G401.6 (cell line): Measurements from ENCODE around the gene TAF12.
A peak's percentile ranks its signal among the peaks of the same experiment; 100 is the strongest.
"Not testable (repeated sequence)": the region's sequence is repeated elsewhere in the genome, so short reads cannot be mapped to it uniquely, and the experiment has no call there.

Experiments
- FAIRE-seq: peaks from 2 replicates; lab custom pipeline; 2012; peaks lifted over from hg19 to GRCh38; lab: Jason Lieb, UNC

Gene TAF12, protein sequence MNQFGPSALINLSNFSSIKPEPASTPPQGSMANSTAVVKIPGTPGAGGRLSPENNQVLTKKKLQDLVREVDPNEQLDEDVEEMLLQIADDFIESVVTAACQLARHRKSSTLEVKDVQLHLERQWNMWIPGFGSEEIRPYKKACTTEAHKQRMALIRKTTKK

DNA sequence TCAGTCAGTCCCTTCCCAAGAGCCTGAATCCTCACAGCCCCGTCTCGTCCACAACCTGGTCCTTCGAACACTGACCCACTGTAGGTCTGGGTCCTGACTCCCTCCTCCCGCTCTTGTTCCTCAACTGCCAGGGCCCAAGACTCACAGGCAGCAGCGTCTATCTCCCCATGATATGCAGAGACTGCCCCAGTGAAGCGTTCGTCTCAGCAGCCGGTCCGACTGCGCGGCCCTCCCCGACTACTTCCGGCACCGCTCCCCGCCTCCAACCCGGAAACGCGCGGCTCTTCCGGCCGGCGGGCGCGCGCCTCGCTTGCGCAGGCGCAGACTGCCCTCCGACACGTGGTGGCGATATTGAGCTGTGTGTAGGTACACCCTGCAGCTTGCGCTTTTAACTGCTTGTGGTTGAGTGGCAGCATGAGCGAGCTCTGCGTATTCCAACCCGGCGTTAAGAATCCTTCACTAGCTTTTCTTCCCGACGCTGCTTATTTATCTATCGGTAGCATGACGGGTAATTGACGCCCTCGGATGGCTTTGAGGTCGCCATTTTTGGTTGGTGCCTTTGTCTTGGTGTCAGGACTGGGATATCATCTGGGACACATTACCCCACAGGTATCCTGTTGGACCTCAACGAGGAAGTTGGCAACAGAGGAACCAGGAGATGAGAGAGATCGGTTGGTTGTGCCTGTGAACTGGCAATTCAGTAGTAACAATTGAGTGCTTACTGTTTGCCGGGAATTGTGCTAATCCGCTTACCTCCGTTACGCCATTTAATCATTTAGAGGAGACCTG, at the start of gene TAF12:
TSS of gene TAF12 (minus strand) at position 221 of the 789 bp plus-strand sequence. CDS start 20,986 bp downstream, outside the sequence.
- peak; percentile 62 for FAIRE-seq

DNA sequence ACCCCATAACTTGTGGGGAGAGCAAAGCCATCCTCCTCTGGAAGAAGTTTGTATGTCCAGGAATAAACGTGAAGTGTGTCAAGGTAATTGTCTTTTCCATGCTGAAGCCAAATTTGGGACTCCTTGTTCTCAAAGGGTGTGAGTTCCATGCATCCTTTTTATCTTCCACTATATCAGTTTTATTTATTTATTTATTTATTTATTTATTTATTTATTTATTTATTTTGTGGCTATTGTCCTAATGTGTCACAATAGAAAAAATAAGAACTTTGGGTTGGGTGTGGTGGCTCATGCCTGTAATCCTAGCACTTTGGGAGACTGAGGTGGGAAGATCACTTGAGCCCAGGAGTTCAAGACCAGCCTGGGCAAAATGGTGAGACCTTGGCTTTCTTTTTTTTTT, 48.8 kb upstream of the TAF12 start:
- not testable (repeated sequence) for FAIRE-seq

DNA sequence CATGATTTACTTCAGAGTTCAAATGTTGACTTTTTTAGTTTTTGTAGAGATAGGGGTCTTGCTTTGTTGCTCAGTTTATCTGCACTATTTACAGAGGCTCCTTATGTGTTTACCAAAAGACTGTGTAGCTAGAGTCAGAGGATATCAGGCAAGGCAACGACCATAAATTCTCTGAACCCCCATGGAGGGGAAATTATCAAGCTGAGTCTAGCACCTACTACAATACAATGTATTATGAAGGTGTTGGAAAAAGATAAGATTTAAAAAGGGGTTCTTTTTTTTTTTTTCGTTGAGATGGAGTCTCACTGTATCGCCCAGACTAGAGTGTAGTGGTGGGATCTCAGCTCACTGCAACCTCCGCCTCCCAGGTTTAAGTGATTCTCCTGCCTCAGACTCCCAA, 42.1 kb upstream of the TAF12 start:
- no peak for FAIRE-seq

DNA sequence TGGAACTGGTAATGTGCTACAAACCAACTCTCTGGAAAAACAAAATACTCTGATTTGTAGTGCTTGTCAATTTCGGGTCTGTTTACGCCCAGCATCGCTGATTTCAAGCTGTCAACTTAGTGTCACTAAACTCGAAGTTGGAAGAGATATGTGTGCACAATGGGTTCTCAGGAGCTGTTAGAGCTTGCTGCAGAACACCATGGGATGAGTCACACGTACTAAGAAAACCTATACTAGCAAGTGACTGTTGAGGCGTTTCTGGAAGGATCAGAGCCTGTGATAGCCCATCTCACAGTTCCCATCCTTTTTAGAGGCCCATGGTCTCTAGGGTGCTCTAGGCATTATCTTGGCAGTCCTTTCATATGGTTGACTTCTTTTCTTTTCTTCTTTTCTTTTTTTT, 40.0 kb upstream of the TAF12 start:
- FAIRE-seq: no peak

DNA sequence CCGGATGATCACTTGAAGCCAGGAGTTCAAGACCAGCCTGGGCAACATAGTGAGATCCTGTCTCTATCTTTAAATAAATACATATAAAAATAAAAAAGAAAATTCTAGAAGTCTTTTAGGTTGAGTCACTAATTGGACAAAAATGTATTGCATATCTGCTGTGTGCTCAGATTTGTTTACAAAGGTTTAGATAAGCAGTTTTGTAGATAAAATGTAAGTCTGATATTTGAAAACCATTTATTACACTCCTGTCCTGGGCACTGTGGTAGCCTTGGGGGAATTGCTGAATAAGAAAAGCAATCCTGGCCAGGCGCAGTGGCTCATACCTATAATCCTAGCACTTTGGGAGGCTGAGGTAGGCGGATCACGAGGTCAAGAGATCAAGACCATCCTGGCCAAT, 37.3 kb upstream of the TAF12 start:
- FAIRE-seq: no peak

DNA sequence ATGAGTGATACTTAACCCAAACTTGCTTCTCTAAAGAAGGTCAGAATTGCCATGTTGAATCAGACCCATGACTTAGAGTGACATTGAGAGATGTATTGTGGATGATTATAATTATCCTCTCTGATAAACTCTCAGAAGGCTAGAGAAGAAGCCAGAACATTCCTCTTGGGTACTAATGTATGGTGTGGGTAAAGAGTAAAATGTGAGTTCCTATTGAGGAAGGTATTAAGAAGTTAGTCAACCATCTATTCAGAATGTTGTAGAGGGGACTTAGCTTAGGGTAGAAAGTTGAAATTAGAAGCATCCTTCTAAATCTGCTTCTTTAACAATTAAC, 33.0 kb upstream of the TAF12 start:
- no peak for FAIRE-seq

DNA sequence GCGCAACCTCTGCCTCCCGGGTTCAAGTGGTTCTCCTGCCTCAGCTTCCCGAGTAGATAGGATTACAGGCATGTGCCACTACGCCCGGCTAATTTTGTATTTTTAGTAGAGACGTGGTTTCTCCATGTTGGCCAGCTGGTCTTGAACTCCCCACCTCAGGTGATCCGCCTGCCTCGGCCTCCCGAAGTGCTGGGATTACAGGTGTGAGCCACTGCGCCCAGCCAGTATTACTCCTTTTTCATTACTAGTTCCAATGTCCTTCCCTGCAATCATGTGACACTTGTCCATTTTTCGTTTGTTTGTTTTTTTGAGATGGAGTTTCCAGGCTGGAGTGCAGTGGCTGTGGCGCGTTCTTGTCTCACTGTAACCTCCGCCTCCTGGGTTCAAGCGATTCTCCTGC, 30.1 kb upstream of the TAF12 start:
- FAIRE-seq: not testable (repeated sequence)

DNA sequence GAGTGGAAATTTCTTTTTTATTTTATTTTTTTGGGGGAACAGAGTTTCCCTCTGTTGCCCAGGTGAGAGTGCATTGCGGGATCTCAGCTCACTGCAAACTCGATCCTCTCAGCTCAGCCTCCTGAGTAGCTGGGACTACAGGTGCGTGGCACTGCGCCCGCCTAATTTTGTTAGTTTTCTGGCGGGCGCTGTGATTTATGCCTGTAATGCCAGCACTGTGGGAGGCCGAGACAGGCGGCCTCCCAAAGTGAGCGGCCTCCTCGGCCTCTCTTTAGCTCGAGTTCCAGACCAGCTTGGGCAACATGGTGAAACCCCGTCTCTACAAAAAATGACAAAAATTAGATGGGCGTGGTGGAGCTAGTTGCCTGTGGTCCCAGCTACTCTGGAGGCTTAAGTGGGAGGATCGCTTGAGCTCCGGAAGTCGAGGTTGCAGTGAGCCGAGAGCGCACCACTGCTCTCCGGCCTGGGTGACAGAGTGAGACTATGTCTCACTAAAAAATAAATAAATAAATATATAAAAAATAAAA, 28.4 kb upstream of the TAF12 start:
- FAIRE-seq: no peak

DNA sequence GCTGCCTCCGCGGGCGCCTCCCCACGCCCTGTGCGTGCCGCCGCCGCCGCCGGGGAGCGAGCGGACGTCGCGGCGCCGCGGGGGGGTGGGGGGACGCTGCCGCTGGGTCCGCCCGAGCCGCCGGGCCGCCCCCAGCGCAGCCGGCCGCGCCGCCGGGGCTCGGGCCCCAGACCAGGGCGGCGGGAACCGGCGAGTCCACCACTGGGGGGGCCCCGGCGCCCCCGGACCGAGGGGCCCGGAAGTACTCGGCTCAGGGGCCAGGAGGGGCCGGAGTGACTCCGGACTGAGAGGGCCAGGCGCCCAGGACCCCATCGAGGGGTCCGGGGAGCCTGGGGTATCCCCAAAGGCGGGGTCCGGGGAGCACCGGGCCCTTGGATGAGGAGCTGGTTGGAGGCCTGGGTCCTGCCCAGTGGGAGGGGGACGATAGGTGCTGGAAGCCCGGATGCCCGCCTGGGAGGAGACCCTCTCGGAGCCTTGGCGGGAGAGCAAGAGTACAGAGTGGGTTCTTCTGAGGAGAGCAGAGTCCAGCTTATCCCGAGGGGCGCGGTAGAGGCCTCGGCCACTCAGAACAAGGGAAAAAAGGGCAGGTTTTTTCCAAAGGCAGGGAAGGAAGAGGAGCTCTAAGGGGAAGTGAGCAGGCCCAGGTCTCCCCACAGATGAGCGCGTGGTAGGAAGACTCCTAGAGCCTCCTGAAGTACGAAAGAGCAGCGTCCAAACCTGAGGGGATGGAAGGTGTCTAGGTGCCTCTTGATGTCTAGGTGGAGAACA, 26.3 kb upstream of the TAF12 start:
- FAIRE-seq: no peak

DNA sequence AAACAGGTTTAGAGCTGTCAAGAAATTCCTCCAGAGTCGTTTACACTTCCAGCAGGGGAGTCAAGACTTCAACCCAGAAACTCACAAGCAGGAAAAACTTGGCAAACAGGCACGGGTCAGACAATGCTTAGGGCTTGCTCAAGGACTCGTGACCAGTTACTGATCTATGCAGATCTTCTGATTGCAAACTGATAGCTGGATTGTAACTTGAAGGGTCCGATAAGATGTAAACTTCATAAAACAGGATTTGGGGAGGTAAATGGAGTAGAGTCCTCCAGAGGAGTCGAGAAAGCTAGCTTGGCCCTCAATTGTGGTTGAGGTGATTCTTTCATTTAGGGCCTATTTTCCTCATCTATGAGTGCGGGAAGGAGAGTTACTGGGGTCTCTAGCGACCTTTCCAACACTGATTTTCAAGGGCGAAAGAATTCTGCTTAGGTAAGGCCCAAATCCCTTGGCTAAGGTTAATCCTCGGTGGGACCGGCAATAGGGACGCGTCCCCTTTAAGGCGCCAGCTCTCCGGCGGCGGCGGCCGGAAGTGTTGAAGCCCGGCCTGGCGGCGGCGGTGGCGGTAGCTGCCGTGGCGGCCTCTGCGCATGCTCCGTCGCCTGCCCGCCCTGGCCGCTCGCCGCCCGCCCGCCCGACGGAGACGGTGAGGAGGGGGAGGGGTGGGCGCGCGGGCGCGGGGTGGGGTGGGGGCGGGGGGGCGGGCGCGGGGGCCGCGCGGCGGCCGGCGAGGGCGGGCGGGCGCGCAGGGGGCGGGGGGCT, 25.5 kb upstream of the TAF12 start, which contains the start of gene GMEB1:
TSS of gene GMEB1 (plus strand) at position 594 of the 765 bp plus-strand sequence. CDS start 14,829 bp downstream, outside the sequence.
- peak; percentile 15 for FAIRE-seq

DNA sequence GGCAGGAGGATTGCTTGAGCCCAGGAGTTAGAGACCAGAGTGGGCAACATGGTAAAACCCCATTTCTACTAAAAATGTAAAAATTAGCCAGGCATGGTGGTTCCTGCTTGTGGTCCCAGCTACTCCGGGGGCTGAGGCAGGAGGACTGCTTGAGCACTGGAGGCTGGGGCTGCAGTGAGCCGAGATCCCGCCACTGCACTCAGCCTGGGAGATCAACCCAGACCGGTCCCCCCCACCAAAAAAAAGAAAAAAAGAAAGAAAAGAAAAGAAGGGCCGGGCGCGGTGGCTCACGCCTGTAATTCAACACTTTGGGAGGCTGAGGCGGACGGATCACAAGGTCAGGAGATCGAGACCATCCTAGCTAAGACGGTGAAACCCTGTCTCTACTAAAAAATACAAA, 23.9 kb upstream of the TAF12 start:
- FAIRE-seq: no peak

DNA sequence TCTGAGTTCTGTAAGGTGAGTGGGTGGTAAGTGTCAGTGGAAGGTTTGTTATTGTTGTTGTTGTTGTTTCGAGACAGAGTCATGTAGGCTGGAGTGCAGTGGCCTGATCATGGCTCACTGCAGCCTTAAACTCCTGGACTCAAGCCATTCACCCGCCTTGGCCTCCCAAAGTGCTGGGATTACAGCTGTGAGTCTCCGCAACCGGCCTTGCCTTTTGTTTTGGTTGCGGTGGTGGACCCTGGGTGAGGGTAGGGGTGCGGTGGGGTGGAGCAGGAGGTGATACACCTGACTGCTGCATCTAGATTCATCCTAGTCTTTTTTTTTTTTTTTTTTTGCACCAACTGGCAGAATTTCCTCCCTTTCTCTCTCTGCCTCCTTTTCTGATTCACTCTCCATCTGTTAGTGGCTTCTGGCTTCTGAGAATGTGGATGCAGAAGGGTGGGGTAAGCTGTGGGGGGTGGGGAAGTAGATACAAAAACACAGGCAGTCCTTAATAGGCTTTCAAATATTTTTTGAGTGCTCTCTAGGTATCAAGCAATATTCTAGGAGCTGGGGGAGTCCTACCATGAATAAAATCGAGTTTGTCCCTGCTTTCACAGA, 21.1 kb upstream of the TAF12 start:
- no peak for FAIRE-seq

DNA sequence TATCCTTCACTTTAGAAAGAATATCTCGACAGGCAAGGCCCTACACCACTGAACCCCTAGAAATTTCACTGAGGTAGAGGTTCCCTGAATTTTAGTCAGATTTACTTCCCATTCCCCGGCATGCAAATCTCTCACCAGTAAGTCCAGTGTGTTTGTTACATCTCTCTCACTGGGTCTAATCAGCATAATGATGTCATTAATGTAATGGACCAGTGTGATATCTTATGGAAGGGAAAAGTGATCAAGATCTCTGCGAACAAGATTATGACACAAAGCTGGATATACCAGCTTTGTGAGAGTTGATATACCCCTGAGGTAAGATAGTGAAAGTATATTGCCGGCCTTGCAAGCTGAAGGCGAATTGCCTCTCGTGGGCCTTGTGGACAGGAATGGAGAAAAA, 13.5 kb upstream of the TAF12 start:
- FAIRE-seq: no peak

DNA sequence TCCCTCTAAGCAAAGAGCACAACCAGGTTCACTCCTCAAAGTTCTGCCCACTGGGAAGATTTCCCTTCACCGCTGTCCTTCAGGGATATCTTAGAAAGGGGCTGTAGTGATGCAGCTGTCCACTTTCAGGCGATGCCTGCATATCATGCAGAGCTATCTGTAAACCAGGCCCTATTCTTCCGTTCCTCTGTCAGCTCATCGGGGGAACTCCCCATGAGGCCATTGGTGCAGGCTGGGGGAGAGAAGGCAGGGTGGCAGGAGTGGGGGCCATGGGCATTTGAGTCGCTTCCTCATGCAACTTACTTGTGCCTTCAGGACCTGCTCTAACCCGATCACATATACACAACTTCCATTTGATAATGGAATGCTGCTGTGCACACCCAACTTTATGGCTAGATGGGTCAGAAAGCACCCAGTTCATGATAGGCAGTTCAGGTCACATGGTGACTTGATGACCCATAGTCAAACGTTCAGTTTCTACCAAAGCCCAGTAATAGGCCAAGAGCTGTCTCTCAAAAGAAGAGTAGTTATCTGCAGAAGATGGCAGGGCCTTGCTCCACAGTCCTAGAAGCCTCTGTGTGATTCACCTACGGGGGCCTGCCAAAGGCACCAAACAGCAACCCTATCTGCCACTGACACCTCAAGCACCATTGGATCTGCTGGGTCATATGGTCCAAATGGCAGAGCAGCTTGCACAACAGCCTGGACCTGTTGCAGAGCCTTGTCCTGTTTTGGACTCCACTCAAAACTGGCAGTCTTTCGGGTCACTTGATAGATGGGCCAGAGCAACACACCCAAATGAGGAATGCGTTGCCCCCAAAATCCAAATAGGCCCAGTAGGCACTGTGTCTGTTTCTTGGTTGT, 12.8 kb upstream of the TAF12 start:
- FAIRE-seq: not testable (repeated sequence)

DNA sequence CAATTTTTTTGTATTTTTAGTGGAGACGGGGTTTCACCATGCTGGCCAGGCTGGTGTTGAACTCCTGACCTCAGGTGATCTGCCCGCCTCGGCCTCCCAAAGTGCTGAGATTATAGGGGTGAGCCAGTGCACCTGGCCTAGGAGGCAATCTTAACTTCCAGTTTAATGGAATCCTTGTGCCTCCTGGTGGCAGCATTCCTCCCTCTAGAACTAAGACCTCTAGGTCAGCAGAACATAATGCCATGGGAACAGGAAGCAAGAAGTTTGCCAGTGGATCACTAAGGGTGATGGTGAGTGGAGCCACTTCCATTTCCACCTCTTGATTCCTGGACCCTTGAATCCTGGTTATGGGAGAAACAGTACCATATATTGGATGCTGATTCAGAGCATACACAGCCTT, 11.0 kb upstream of the TAF12 start:
- not testable (repeated sequence) for FAIRE-seq

DNA sequence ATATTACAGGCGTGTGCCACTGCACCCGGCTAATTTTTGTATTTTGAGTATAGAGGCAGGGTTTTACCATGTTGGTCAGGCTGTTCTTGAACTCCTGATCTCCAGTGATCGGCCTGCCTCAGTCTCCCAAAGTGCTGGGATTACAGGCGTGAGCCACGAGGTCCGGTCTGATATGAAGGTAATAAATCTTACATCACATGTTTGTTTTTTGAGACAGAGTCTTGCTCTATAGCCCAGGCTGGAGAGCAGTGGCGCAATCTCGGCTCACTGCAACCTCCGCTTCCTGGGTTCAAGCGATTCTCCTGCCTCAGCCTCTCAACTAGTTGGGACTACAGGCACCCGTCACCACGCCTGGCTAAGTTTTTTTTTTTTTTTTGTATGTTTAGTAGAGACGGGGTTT, 10.2 kb upstream of the TAF12 start:
- FAIRE-seq: not testable (repeated sequence)

DNA sequence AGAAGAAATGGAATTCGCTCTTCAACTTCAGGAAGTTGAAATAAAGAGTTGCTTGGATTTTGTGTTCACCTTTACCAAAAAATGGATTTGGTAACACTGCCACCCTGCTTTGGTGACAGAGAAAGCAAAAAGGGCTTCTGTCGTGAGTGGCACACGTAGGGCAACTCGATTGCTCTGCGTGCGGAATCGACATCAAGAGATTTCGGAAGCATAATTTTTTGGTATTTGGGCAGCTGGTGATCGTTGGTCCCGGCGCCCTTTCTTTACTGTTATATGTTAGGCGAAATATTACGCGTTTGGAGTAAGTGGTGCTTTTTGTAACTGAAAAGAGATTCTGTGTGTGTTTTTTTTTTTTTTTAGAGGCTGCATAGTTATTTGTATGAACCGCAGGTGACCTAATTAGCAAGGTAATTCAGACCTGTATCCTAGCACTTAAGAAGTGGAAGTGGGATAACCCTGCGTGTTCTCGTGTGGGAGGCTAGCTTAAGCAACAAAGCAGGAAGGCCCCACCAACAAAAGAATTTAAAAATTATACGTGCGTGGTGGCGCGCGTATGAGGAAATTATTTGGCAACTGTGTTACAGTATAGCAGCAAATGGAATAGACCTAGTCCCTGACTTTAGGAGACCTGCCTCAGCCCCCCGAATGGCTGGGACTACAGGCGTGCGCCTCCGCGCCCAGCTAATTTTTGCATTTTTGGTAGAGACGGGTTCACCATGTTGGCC, 5.8 kb upstream of the TAF12 start, which contains the start of gene RNU11:
TSS of gene RNU11 (plus strand) at position 127 of the 725 bp plus-strand sequence.
- FAIRE-seq: no peak

DNA sequence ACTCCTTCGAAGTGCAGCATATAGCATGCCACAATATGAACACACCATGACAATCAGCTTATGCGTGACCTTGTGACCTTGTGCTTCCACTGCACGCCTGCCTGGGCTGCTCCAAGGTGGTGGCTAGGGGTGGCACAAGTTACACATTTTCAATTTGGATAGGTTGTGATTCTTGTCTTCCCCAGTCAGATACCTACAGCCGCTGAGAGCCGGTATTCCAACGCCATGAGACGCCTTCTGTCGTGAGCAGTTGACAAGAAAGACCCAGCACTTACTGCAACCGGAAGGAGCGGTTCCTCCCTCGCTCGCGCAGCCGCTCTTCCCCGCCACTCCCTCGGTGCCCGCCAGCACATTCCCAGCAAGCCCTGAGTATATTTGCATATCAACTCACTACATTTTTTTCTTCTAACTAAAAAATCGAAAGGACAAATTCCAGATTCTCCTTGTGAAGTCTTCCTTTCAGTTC, 5.2 kb upstream of the TAF12 start:
- FAIRE-seq: peak; percentile 93

DNA sequence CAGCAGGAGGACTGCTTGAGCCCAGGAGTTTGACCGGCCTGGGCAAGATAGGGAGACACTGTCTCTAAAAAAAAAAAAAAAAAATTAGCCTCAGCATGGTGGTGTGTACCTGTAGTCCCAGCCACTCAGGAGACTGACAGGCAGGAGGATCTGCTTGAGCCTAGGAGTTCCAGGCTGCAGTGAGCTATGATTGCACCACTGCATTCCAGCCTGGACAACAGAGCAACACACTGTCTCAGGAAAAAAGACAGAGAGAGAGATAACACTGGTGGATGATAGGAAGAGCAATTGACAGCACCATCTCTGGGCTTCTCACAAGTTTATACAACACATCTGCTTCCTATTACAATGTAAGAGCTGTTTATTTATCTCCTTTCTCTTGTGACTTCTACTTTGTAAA, 3.2 kb upstream of the TAF12 start:
- no peak for FAIRE-seq

DNA sequence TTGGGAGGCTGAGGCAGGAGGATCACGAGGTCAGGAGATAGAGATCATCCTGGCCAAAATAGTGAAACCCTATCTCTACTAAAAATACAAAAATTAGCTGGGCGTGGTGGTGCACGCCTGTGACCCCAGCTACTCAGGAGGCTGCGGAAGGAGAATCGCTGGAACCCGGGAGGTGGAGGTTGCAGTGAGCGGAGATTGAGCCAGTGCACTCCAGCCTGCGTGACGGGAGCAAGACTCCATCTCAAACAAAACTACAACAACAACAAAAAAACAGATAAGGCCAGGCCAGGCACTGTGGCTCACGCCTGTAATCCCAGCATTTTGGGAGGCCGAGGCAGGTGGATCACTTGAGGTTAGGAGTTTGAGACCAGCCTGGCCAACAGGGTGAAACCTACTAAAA, 2.5 kb upstream of the TAF12 start:
- not testable (repeated sequence) for FAIRE-seq
